NCI-H510A treated with DMSO at 0.1 percent for 48 hours (cell line): ENCODE data around the gene SPC24.
A peak's percentile ranks its signal among the peaks of the same experiment; 100 is the strongest.

ENCODE experiments used
- DNase-seq: peaks from one replicate; lab custom pipeline; 2025; lab: John Stamatoyannopoulos, UW

Gene SPC24

GRCh38 chr19:11155373-11156120 lies at the start of gene SPC24:
TSS of gene SPC24 (minus strand) at chr19:11155782. CDS start at chr19:11155776, 6 bp downstream.
- DNase-seq = peak; percentile 98

- no peak for DNase-seq
Observed at GRCh38 chr19:11204943-11205349, 49.4 kb upstream of the SPC24 start.

- no peak for DNase-seq
Observed at GRCh38 chr19:11204076-11204602, 48.6 kb upstream of the SPC24 start.

GRCh38 chr19:11203194-11204075 lies 47.9 kb upstream of the SPC24 start:
- no peak for DNase-seq

GRCh38 chr19:11202488-11203193 lies 47.1 kb upstream of the SPC24 start:
- DNase-seq = no peak

GRCh38 chr19:11201791-11202190 lies 46.2 kb upstream of the SPC24 start:
- DNase-seq = no peak

GRCh38 chr19:11200931-11201330 lies 45.3 kb upstream of the SPC24 start:
- no peak for DNase-seq

GRCh38 chr19:11200015-11200574 lies 44.5 kb upstream of the SPC24 start:
- DNase-seq = no peak

GRCh38 chr19:11199517-11199916 lies 43.9 kb upstream of the SPC24 start:
- DNase-seq = no peak

- DNase-seq = no peak
Observed at GRCh38 chr19:11198769-11199424, 43.3 kb upstream of the SPC24 start.

- no peak for DNase-seq
Observed at GRCh38 chr19:11198175-11198534, 42.6 kb upstream of the SPC24 start.

- DNase-seq = peak; percentile 85
Observed at GRCh38 chr19:11197291-11198174, 42.0 kb upstream of the SPC24 start, which contains the start of gene KANK2. TSS of gene KANK2 (minus strand) at chr19:11197545. CDS start at chr19:11194511, 3,034 bp downstream.

- DNase-seq = no peak
Observed at GRCh38 chr19:11196406-11197287, 41.1 kb upstream of the SPC24 start.

- no peak for DNase-seq
Observed at GRCh38 chr19:11195681-11196080, 40.1 kb upstream of the SPC24 start.

- no peak for DNase-seq
Observed at GRCh38 chr19:11194656-11195558, 39.3 kb upstream of the SPC24 start.

- DNase-seq = no peak
Observed at GRCh38 chr19:11194173-11194572, 38.6 kb upstream of the SPC24 start.

GRCh38 chr19:11192957-11193939 lies 37.7 kb upstream of the SPC24 start:
- no peak for DNase-seq
